Lower leg skin (tissue), 3 donors: Measurements from ENCODE around the gene PVALB.

ENCODE experiments used
- POLR2A ChIP-seq, 2 donors: fragments of 450-650 bp; IDR thresholded peaks; one replicate each; pipeline ENCODE4 v1.6.1; 2016 to 2017; ENCODE audit warnings: antibody characterized with exemption in 2 of 2, mild to moderate bottlenecking in 1 of 2, moderate library complexity in 1 of 2
- TF ChIP-seq, protein P1 (sequence below), 3 donors: fragments of 450-650 bp; IDR thresholded peaks; one replicate each; pipeline ENCODE4 v1.5.1; 2016; ENCODE audit warnings: antibody characterized with exemption in 3 of 3, mild to moderate bottlenecking in 3 of 3, moderate library complexity in 2 of 3

DNA sequence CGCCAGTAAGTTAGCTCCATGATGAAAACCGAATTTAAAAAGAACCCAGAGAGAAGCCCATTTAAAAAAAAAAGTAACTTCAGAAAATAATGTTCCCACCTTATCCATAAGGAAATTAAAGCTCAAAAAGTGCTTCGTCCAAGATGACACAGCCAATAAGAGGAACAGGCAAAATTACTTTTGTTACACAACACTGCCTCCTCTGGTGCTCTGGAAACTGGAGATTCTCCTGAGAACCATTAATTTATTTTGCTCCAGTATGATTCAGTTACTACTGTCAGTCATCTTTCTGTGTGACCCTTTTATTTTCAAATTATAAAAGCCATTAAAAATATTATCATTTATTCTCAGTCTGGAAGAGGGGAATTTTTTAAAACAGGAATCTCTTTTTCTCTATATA, 42.9 kb downstream of the PVALB start:
- TF ChIP-seq, protein P1, sequence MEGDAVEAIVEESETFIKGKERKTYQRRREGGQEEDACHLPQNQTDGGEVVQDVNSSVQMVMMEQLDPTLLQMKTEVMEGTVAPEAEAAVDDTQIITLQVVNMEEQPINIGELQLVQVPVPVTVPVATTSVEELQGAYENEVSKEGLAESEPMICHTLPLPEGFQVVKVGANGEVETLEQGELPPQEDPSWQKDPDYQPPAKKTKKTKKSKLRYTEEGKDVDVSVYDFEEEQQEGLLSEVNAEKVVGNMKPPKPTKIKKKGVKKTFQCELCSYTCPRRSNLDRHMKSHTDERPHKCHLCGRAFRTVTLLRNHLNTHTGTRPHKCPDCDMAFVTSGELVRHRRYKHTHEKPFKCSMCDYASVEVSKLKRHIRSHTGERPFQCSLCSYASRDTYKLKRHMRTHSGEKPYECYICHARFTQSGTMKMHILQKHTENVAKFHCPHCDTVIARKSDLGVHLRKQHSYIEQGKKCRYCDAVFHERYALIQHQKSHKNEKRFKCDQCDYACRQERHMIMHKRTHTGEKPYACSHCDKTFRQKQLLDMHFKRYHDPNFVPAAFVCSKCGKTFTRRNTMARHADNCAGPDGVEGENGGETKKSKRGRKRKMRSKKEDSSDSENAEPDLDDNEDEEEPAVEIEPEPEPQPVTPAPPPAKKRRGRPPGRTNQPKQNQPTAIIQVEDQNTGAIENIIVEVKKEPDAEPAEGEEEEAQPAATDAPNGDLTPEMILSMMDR (IDR thresholded peaks at IDR 0.05), result no peak
- no peak for TF ChIP-seq POLR2A (IDR thresholded peaks at IDR 0.05)
